Endothelial cell of umbilical vein (primary cell): Measurements from ENCODE around the gene NXPE3. TPM values are rescaled to one million over a fixed set of nuclear protein-coding genes. Genes with fewer than 3 reads are reported as not detected.

Source experiments
- BruUV-seq: library from RNA; stranded (reverse); fragments of 400-500 nt; replicated peaks from 2 replicates; lab custom pipeline; 2021; lab: Mats Ljungman, UMichigan
- CTCF ChIA-PET: fragments of 300-600, 350-600 bp; sonication (Branson Sonifier 250); formaldehyde crosslinking; loops from one replicate; lab custom pipeline; 2021; ENCODE audit warnings: antibody characterized with exemption, inconsistent platforms; lab: Charles Lee
- POLR2A ChIA-PET: fragments of 300-600, 350-600 bp; sonication (Branson Sonifier 250); formaldehyde crosslinking; loops from one replicate; lab custom pipeline; 2021; ENCODE audit warnings: antibody characterized with exemption, inconsistent platforms; lab: Charles Lee
- DNase-seq: peaks from one replicate; pipeline ENCODE4 v3.0.0-alpha.2; 2011; ENCODE audit warnings: low read depth, low spot score
- FAIRE-seq: peaks from 2 replicates; lab custom pipeline; 2011; peaks lifted over from hg19 to GRCh38; lab: Jason Lieb, UNC
- H2AFZ ChIP-seq: 2 replicates; pipeline ENCODE4 v1.6.0; 2012; ENCODE audit warnings: low read depth, low read length, control low read depth, inconsistent platforms
- H3K27ac ChIP-seq: 2 replicates; pipeline ENCODE4 v1.5.1; 2011; ENCODE audit warnings: low read depth, mild to moderate bottlenecking, control low read depth, low read length, moderate library complexity; ENCODE audit not compliant: insufficient read depth
- H3K27me3 ChIP-seq, 2 experiments: 2 replicates each; pipeline versions ENCODE4 v1.6.0 to v1.6.1; 2011; ENCODE audit warnings: low read length in 2 of 2, mixed read lengths in 1 of 2; ENCODE audit not compliant: control insufficient read depth in 2 of 2, insufficient read depth in 2 of 2
- H3K36me3 ChIP-seq, 2 experiments: 2 replicates in 1 of 2; 3 replicates in 1 of 2; pipeline ENCODE4 v1.5.1; 2011; ENCODE audit warnings: low read length in 2 of 2, mild to moderate bottlenecking in 1 of 2, moderate library complexity in 1 of 2; ENCODE audit not compliant: control insufficient read depth in 2 of 2, insufficient read depth in 2 of 2; ENCODE audit errors: extremely low read depth in 1 of 2
- H3K4me1 ChIP-seq: 3 replicates; pipeline ENCODE4 v1.5.1; 2011; ENCODE audit warnings: mild to moderate bottlenecking, low read length; ENCODE audit not compliant: control insufficient read depth, insufficient read depth; ENCODE audit errors: extremely low read depth
- H3K4me2 ChIP-seq: 2 replicates; pipeline ENCODE4 v1.6.1; 2011; ENCODE audit warnings: low read length, control low read depth, mixed read lengths; ENCODE audit not compliant: insufficient read depth
- H3K4me3 ChIP-seq, 3 experiments: fragments of 200-600 bp in 1 of 3; sonication (generic), shearing (Covaris generic) in 1 of 3; replicated peaks in 1 of 3; 2 replicates each; pipeline ENCODE4 v1.5.1; 2011 to 2016; ENCODE audit warnings: control low read depth in 3 of 3, low read length in 3 of 3, mild to moderate bottlenecking in 2 of 3, inconsistent platforms in 1 of 3, low read depth in 1 of 3, moderate library complexity in 1 of 3; ENCODE audit not compliant: insufficient read depth in 1 of 3
- H3K79me2 ChIP-seq: 2 replicates; pipeline ENCODE4 v1.6.0; 2012; ENCODE audit warnings: low read length, inconsistent platforms; ENCODE audit not compliant: control insufficient read depth, insufficient read depth
- H3K9ac ChIP-seq: replicated peaks from 2 replicates; pipeline ENCODE3; 2011; ENCODE audit warnings: low read length, control low read depth; ENCODE audit not compliant: insufficient read depth; ENCODE audit errors: extremely low read depth
- H3K9me1 ChIP-seq: replicated peaks from 3 replicates; pipeline ENCODE4 v1.6.0; 2011; ENCODE audit warnings: mild to moderate bottlenecking, low read length; ENCODE audit not compliant: control insufficient read depth, insufficient read depth; ENCODE audit errors: extremely low read depth
- H3K9me3 ChIP-seq: replicated peaks from 2 replicates; pipeline ENCODE4 v1.5.1; 2012; ENCODE audit warnings: low read length, inconsistent platforms; ENCODE audit not compliant: control insufficient read depth, insufficient read depth
- H4K20me1 ChIP-seq: replicated peaks from 2 replicates; pipeline ENCODE3; 2011; ENCODE audit warnings: mild to moderate bottlenecking, low read length; ENCODE audit not compliant: control insufficient read depth, insufficient read depth; ENCODE audit errors: extremely low read depth
- EZH2 ChIP-seq: IDR thresholded peaks from 2 replicates; pipeline ENCODE4 v1.6.1; 2012; ENCODE audit warnings: borderline replicate concordance, low read depth, mild to moderate bottlenecking, moderate library complexity, low read length, inconsistent platforms; ENCODE audit not compliant: severe bottlenecking
- FOS ChIP-seq: IDR thresholded peaks from 2 replicates; pipeline ENCODE4 v1.6.1; 2011; ENCODE audit warnings: mild to moderate bottlenecking, low read length, moderate library complexity, borderline replicate concordance; ENCODE audit not compliant: insufficient read depth
- GATA2 ChIP-seq: IDR thresholded peaks from 2 replicates; pipeline ENCODE4 v1.7.0; 2011; ENCODE audit warnings: low read depth, mild to moderate bottlenecking, moderate library complexity, mixed read lengths, low read length; ENCODE audit not compliant: insufficient read length, insufficient read depth
- POLR2A ChIP-seq: IDR thresholded peaks from 2 replicates; pipeline ENCODE4 v1.6.1; 2012; ENCODE audit warnings: low read depth, mild to moderate bottlenecking, control low read depth, low read length
- POLR2AphosphoS5 ChIP-seq: IDR thresholded peaks from 2 replicates; pipeline ENCODE4 v1.6.1; 2012; ENCODE audit warnings: low read depth, mild to moderate bottlenecking, control low read depth, low read length, moderate library complexity; ENCODE audit not compliant: insufficient read depth
- dilution Hi-C: fragments of 300-500 bp; cut with MboI; formaldehyde crosslinking; loops from one replicate; pipeline ENCODE4 v1.15.0; 2019; ENCODE audit warnings: low sequenced_read_pairs; ENCODE audit not compliant: extremely low pct_ligation_motif_present
- intact Hi-C: fragments of 100-400 bp; cut with micrococcal nuclease; formaldehyde crosslinking; loops from one replicate; pipeline ENCODE4 v1.10.0; 2022
- polyA plus RNA-seq, 4 experiments: library from polyadenylated mRNA; depleted of rRNA in 3 of 4; stranded (reverse) in 3 of 4; unstranded in 1 of 4; fragments of >200 nt; gene quantifications; 2 replicates each; pipeline versions ENCODE4 v1.2.1 to v1.2.3, GENCODE V29; 2011 to 2012; ENCODE audit warnings: missing spikeins in 1 of 4
- total RNA-seq: library from RNA; stranded (reverse); gene quantifications from 2 replicates; pipeline ENCODE4 v1.2.3, GENCODE V29; 2021
- TF ChIP-seq, protein P1 (sequence below): IDR thresholded peaks from 2 replicates; pipeline ENCODE4 v1.6.1; 2011; ENCODE audit not compliant: insufficient read depth, insufficient read length
- TF ChIP-seq, protein P2 (sequence below), 2 donors: IDR thresholded peaks; 1 replicate in 1 of 2; 2 replicates in 1 of 2; pipeline ENCODE4 v1.5.1; 2011; ENCODE audit warnings: low read length in 2 of 2, mild to moderate bottlenecking in 2 of 2, moderate library complexity in 2 of 2, control low read depth in 1 of 2, inconsistent platforms in 1 of 2, low read depth in 1 of 2; ENCODE audit not compliant: insufficient read depth in 1 of 2; ENCODE audit errors: extremely low read depth in 1 of 2

NXPE3 gene
- total and polyA plus RNA-seq, 2 donors (not counting 3 experiments of a cell fraction or from before 2014, with no cell fraction given): 13.7 to 20.3 TPM

DNA sequence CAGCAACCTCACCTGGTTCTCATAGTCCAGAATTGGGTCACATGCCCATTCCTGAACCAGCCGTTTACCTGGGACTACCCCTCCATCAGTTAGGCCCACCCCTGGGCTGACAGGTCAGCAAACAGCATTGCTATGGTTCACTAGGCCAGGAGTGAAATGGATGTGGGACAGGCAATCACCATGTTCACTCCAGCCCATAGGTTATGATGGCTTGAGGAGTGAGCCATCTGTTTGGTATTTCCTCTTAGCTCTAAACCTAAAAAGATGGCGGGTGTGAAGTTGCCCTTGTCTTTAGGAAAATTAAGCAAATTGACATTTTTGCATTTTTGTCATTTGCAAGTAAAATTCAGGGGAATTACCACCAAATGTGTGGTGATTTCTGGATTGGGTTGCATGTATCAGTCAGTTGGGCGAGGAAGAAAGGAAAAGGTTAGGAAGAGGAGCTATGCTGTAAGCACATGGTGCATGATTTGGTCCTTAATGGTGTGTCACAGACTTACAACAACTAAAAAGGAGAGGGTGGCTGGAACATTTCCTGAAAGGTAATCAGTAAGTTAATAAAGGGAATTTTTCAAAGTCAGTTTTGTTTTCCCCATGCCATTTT is 17.2 kb downstream of the NXPE3 start:
- TF ChIP-seq, protein P1, sequence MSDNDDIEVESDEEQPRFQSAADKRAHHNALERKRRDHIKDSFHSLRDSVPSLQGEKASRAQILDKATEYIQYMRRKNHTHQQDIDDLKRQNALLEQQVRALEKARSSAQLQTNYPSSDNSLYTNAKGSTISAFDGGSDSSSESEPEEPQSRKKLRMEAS: no peak
- TF ChIP-seq POLR2A (no peak), FOS (no peak), POLR2AphosphoS5 (no peak), GATA2 (no peak), EZH2 (no peak)
- TF ChIP-seq, protein P2, sequence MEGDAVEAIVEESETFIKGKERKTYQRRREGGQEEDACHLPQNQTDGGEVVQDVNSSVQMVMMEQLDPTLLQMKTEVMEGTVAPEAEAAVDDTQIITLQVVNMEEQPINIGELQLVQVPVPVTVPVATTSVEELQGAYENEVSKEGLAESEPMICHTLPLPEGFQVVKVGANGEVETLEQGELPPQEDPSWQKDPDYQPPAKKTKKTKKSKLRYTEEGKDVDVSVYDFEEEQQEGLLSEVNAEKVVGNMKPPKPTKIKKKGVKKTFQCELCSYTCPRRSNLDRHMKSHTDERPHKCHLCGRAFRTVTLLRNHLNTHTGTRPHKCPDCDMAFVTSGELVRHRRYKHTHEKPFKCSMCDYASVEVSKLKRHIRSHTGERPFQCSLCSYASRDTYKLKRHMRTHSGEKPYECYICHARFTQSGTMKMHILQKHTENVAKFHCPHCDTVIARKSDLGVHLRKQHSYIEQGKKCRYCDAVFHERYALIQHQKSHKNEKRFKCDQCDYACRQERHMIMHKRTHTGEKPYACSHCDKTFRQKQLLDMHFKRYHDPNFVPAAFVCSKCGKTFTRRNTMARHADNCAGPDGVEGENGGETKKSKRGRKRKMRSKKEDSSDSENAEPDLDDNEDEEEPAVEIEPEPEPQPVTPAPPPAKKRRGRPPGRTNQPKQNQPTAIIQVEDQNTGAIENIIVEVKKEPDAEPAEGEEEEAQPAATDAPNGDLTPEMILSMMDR (IDR thresholded peaks at IDR 0.05; ENCODE audit: extremely low read depth in 1 of 2, insufficient read depth in 1 of 2, low read depth in 1 of 2, low read length in 2 of 2): no peak
- no peaks in the 10 kb centered on the region for H3K9me1 ChIP-seq
- no peak overlapping the region for H2AFZ ChIP-seq
- DNase-seq: no peak
- ChIA-PET POLR2A (no interaction called here), CTCF (interaction anchor here (0.6 to 1.4 kb wide), 2 partner anchors 11 to 429 kb away, joined by 3 to 4 read pairs; no protein-coding TSS in a partner anchor)
- no peaks in the 10 kb centered on the region for H3K36me3 ChIP-seq
- intact Hi-C loops (no loop called here), dilution Hi-C loops (no loop called here)
- peaks cover 14% of the 10 kb centered on the region for H3K79me2 ChIP-seq
- no peaks in the 10 kb centered on the region for H3K27me3 ChIP-seq
- BruUV-seq: no TSS peak
- no peak overlapping the region for H3K4me2 ChIP-seq
- no peaks in the 10 kb centered on the region for H3K9me3 ChIP-seq
- H3K4me3 ChIP-seq: no peak overlapping the region
- no peaks in the 10 kb centered on the region for H4K20me1 ChIP-seq
- no peak for FAIRE-seq
- no peak overlapping the region for H3K27ac ChIP-seq
- peaks cover 3% of the 10 kb centered on the region for H3K4me1 ChIP-seq
- no peak overlapping the region for H3K9ac ChIP-seq
